HPDE6-E6E7 (cell line): Measurements from ENCODE around the gene TNPO2.
"Not testable (repeated sequence)": the region's sequence is repeated elsewhere in the genome, so short reads cannot be mapped to it uniquely, and the experiment has no call there.

Source experiments
- DNase-seq: peaks from one replicate; pipeline ENCODE4 v3.0.0; 2011; ENCODE audit warnings: missing footprints; ENCODE audit errors: extremely low spot score

The TNPO2 gene

DNA sequence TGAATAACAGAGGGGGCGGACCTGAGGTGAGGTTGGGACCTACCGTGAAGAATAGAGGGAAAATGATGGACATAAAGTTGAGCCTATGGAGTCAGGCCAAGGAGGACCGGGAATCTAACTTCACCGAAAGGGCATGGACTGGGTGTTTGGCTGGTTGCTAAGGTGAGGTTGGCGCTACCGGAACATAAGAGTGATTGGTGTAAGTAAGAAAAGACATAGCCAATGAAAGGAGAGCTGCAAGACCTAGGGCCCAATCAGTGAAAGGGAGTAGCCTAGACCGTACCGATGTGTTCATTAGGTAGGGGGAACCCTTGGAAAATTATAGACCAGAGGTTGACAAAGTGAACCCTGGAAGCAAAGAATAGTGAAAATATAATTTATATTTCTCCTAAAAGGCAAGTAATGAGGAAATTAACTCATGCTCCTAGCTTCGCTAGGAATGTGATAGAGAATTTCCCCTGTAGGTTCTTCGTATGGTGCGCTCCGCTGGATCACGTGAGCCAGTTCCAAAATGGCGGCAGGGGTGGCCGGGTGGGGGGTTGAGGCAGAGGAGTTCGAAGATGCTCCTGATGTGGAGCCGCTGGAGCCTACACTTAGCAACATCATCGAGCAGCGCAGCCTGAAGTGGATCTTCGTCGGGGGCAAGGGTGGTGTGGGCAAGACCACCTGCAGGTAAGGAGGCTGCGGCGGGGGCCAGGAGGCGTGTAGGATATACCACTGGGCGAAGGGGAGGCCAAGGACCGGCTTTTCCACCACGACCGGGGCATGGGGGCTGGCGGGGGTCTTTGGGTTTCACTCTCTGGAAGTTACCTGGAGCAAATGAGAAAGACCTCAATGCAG is 13.5 kb upstream of the TNPO2 start, which contains the start of gene GET3:
GET3 (plus strand) TSS at position 503 of the 840 bp plus-strand sequence; CDS start at position 512, 9 bp downstream.
- DNase-seq = peak; percentile 99

DNA sequence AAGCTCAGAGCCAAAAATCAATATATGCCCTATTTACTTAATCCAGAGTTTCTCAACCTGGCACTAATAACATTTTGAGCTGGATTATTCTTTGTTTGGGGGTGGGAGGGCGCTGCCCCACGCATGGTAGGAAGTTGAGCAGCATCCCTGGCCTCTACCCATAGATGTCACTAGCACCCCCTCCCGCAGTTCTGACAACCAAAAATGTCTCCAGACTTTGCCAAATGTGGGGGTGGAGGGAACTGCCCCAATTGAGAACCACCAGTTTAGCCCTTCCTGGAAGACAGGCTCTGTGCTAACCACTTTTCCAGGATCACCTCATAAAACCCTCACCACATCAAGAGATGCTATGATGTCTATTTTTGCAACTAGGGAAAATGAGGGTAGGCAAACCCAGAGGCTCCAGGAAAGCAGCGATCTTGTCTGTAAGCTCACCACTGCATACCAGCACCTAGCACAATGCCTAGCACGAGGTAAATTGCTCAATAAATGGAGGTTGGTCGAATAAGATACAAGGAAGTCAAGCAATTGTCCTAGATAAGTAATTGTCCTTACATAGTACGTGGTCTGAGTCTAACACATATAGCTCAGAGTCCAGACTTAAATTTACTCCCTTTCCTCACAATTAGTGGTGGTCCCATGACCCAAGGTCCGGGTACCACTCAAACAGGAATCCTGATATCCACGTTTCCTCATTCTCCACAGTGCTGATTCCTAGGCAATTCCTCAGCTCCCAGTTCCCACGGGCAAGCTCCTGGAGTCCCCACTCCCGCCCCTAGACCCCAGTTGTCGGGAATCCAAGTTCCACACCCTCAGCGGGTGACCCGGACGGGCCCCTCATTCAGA is 9.9 kb upstream of the TNPO2 start:
- no peak for DNase-seq

DNA sequence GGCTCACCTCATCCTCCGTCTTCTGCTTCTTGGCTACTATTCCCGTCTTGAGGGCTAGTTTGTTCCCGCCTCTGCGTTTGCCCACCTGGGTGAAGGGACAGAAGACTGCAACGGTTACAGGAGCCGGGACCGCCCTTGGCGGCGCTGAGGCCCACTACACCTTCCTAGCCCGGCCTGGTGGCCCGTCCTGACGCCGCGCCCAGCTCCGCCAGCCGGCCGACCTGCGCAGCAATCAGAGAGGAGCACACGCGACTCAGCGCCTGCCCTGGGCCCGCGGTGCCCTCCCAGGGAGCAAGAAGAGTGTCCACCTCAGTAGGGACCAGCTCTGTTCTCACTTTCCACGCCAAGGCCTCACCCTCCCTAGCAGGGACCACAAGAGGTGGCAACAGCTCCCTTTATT is 7.6 kb upstream of the TNPO2 start:
- no peak for DNase-seq

DNA sequence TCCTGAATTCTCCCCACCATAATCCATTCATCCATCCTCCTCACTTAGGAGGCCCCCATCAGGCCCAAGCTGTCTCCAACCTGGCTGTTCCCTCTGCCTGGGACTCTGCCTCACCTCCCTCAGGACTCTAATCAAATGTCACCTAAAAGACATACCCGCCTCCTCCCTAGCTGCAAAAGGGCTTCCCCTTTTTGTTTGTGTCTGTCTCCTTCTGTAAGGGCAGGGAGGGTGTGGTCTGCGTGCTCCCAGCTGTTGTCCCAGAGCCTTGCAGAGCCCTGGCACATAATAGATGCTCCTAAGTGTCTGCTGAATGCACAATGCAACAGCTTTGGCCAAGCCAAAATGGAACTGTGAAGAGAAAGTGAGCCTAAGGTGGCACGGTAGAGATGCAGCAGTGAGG is 6.3 kb upstream of the TNPO2 start:
- DNase-seq = no peak

DNA sequence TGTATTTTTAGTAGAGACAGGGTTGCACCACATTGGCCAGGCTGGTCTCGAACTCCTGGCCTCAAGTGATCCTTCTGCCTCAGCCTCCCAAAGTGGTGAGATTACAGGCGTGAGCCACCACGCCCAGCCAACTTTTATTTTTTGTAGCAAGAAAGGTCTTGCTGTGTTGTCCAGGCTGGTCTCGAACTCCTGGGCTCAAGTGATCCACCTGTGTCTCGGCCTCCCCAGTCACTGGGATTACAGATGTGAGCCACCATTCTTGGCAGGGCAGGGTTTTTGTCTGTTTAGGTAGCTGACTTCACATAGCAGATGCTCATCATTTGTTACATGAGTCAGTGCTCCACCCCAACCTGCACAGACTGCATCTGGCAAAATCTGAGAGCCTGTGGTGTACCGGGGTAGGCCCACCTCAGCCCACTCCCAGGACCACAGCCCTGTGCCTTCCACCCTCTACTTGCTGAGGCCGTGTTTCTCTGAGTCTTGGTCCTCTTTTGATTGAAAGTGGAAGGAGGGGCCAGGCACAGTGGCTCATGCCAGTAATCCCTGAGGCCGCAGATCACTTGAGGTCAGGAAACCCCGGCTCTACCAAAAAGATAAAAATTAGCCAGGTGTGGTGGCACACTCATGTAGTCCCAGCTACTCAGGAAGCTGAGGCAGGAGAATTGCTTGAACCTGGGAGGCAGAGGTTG is 4.2 kb upstream of the TNPO2 start:
- no peak for DNase-seq

DNA sequence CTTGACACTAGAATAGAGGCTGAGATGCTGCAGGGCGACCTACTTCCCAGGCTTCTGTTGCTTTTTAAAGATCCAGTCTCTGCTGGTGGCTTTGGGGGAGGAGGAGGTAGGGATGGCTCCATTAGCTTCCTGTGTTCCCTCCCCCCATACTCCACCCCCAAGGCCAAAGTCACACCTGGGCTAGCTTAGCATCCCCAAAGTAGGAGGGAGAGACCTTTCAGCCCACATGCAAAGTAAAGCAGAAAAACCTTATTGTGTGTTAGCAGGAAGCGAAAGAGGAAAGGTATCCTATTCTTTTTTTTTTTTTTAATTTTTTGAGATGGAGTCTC is 3.2 kb upstream of the TNPO2 start:
- no peak for DNase-seq

DNA sequence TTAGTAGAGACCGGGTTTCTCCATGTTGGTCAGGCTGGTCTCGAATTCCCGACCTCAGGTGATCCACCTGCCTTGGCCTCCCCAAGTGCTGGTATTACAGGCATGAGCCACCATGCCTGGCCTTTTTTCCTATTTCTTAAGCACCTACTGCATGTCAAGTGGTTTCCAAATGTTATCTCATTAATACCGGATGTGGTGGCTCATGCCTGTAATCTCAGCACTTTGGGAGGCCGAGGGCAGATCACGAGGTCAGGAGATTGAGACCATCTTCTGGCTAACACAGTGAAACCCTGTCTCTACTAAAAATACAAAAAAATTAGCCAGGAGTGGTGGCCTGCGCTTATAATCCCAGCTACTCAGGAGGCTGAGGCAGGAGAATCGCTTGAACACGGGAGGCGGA is 1.9 kb upstream of the TNPO2 start:
- not testable (repeated sequence) for DNase-seq

DNA sequence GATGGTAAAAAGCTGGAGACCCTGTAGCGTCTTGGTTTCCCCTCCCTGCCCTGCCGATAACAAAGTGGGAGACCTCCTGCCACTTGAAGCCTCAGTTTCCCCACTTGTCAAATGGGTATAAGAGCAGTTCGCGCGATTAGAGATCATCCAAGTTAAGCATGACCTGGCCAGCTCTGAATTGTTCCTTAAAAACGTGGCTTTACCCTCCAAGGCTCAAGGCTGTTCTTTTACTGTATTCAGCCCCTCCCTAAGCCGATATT is 421 bp downstream of the TNPO2 start:
- DNase-seq = no peak

DNA sequence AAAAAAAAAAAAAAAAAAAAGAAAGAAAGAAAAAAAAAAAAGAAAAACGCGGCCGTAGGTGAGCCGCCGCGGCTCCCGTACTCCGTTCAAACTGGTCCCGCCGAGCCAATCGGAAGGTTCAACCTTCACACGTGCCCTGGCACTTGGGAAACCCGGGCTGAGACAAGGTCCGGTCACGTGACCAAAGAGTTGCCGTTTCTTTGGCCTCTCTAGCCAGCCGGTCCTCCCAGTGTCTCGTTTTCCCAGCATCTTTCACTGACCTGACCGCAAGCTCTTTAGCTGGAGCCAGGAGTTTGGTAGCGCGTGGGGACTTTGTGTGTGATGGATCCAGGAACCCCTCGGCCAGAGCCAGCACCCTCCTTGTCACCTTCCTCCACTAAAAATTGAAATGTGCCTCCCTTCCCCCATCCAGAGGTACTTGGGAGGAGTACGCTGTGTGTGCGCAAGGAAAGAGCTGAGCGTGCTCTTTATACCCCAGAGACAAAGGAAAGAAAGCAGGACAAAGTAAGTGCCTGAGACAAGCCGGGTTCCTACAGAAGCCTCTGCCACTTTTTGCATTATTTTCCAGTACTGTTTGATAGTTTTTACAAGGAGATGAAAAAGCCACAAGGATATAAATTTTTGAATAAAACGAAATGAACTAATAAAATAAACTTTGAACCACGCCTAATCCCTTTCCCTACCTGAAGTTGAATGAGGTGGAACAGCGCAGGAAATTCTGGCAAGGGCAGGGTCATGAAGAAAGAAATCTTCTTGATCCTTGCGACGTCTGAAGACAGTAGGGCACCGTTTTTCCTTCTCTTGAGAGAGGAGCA is 959 bp downstream of the TNPO2 start:
- peak; percentile 97 for DNase-seq

DNA sequence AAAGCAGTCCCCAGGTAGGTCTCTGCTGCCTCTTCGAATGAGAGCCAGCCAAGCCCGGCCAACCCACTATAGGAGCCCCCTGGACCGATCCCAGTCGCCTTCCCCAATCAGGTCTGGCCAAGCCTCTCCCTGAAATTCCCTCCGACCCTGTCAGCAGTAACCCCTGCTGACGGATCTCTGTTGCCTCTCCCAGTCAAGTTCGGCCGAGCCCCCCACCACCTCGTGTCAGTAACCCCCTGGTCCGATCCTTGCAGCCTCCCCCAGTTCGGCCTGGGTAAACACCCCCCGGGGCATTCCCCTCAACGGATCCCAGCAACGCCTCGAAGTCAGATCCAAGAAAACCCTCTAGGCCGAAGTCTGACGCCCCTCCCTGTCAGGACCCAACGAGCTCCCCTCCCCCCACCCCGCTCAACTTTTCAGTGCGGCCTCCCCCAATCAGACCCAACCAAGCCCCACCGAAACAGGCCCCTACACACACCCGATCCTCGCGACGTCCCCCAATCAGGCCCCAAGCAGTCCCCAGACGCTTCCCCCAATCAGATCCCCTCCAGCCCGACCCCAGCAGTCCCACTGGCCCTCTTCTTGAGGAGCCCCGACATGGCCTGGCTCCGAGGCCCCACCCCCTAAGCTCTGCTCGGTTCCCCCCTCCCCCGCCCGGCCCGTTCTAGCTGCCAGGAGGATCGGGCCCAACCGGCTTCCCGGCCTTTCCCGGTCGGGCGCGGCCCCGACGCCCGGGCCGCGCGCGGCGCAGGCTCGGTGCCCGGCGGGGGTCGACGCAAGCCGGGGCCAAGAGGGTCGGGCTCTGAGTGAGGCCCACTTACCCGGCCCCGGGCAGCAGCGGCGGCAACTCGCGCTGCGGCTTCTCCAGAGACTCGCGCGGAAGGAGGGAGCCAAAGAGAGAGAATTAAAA is 1.8 kb downstream of the TNPO2 start:
- DNase-seq = peak; percentile 62

DNA sequence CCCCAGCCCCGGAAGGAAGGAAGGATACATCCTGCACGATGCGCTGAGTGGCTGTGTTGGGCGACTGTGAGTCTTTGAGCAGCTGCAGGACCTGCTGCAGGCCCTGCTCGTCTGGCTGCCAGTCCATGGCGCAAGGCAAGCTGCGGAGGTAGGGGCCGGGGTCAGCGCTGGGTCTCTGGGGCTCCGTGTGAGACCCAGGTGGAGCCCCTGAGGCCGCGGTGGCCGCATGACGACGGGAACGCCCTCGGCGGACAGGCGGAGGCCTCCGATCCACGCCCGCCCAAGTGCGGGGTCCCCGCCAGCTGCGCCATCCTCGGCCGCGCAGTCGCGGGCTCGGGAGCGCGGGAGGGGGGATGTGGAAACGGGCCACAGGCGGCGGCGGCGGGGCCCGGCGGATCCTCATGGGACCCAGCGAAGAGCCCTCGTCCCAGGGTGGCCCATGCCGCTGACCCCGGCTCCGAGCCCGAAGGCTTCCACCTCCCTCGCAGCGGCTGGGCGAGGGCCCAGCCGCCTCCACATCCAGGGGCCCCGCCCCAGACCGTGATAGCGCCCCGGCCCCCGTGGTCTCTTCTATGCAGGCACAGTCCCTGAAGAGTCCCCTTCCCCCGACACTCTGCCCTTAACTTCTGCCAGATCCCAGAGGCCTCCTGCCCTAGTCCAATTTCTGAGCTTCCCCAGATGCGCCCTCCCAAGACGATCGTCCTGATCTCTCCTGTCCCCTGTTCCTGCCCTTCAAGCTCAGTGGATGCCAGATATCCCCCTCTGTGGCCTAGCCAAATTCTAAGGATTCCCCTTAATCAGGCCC is 2.7 kb downstream of the TNPO2 start:
- no peak for DNase-seq

DNA sequence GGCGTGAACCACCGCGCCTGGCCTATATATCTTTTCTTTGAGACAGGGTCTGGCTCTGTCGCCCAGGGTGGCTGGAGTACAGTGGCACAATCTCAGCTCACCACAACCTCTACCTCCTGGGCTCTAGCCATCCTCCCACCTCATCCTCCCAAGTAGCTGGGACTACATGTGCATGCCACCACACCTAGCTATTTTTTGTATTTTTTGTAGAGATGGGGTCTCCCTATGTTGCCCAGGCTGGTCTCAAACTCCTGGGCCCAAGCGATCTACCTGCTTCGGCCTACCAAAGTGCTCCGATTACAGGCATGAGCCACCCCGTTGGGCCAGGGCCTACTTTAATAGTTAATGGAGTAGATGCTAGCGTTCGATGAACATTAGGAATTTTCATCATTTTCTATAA is 3.4 kb downstream of the TNPO2 start:
- DNase-seq = no peak

DNA sequence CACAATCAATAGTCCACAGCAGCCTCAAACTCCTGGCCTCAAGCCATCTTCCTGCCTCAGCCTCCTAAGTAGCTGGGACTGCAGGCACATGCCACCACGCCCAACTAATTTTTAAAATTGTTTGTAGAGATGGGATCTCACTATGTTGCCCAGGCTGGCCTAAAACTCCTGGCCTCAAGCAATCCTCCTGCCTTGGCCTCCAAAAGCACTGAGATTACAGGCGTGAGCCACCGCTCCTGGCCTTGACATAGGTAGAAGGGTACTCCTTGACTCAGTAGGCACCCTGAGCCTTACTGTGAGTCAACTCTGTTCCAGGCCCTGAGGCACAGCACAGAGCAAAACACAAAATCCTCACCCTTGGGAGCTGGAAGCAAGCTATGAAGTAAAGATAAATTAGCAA is 7.8 kb downstream of the TNPO2 start:
- no peak for DNase-seq

DNA sequence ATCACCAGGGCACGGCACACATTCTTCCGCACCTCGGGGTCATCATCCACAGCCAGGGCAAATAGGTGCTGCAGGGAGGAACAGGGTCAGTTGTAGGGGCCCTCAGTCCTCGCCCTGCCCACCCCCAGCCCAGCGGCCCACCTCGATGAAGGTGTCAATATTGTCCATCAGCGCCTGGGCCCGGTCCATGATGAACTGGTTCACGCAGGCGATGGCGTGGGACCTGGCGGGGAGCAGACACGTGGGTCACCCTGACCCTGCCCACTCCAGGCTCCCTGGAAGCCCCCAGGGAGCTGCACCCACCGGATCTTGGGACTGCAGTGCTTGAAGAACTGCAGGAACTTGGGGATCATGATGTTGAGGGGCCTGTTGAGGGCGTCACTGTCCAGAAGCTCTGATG is 8.6 kb downstream of the TNPO2 start:
- DNase-seq = no peak

DNA sequence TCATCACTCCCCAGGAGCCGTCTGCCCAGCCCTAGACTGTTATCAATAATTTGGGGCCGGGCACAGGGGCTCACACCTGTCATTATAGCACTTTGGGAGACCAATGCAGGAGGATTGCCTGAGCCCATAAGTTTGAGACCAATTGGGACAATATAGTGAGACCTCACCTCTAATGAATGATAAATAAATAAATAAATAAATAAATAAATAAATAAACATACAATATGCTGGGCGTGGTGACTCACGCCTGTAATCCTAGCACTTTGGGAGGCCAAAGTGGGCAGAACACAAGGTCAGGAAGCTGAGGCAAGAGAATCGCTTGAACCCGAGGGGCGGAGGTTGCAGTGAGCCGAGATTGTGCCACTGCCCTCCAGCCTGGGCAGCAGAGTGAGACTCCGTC is 10.4 kb downstream of the TNPO2 start:
- DNase-seq = not testable (repeated sequence)

DNA sequence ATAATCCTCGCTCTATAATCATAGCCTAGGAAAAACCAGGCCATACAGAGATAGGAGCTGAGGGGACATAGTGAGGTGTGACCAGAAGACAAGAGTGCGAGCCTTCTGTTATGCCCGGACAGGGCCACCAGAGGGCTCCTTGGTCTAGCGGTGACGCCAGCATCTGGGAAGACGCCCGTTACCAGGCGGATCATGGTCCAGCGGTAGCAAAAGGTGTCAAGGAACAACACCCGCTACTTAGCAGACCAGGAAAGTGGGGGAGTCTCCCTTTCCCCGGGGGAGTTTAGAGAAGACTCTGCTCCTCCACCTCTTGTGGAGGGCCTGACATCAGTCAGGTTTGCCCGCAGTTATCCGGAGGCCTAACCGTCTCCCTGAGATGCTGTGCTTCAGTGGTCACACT is 11.7 kb downstream of the TNPO2 start:
- DNase-seq = not testable (repeated sequence)

DNA sequence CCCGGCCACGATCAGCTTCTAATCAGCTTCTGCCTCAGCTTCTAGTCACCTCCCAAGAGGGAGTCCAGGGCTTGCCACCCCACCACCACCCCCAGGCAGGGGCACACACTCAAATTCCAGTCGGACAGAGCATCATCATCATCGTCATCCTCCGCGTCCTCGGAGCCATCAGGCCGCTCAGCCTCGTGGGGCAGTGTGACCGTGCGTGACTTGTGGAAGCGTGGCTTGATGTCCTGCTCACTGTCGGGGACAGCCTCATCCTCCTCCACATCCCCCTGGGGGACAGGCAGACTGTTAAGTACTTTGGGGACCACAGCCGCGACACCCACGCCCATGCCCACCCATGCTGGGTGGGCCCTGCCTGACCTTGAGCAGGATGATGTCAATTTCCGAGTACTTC is 12.5 kb downstream of the TNPO2 start:
- DNase-seq = no peak

DNA sequence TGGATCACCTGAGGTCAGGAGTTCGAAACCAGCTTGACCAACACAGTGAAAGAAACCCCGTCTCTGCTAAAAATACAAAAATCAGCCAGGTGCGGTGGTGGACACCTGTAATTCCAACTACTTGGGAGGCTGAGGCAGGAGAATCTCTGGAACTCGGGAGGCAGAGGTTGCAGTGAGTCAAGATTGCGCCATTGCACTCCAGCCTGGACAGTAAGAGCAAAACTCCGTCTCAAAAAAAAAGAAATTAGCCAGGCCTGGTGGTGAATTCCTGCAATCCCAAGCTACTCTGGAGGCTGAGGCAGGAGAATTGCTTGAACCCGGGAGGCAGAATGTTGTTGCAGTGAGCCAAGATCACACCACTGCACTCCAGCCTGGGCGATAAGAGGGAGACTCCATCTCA is 15.1 kb downstream of the TNPO2 start:
- no peak for DNase-seq

DNA sequence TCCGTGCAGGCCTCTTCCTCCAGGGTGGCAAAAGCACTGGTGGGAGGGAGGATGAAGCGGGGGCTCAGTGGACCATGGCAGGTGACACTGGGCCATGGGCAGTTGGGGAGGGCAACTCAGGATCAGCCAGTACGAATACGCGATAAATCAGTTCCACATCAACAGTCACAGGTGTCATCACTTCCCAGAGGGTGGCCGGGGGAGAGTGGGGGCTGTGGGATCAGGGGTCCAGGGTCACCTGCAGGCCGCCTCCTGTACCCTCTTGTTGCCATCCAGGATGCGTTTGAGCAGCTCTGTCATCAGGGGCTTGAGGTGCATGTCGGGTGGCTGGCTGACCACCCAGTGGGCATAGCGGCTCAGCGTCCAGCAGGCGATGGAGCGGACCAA is 17.4 kb downstream of the TNPO2 start:
- no peak for DNase-seq
